Retinal pigment epithelial cell (primary cell): ENCODE measurements around the gene TCTA.
"Not testable (repeated sequence)": the region's sequence is repeated elsewhere in the genome, so short reads cannot be mapped to it uniquely, and the experiment has no call there.

Experiments used
- DNase-seq: peaks from one replicate; pipeline ENCODE4 v3.0.0-alpha.2; 2010; ENCODE audit warnings: low read depth
- H3K4me3 ChIP-seq: 2 replicates; pipeline ENCODE4 v1.5.1; 2011; ENCODE audit warnings: mild to moderate bottlenecking, low read length, control low read depth, moderate library complexity
- TF ChIP-seq, protein P1 (sequence below): conservative IDR thresholded peaks from 2 replicates; pipeline ENCODE4 v1.5.1; 2011; ENCODE audit warnings: low read depth, low read length, control low read depth, inconsistent platforms

Gene TCTA

DNA sequence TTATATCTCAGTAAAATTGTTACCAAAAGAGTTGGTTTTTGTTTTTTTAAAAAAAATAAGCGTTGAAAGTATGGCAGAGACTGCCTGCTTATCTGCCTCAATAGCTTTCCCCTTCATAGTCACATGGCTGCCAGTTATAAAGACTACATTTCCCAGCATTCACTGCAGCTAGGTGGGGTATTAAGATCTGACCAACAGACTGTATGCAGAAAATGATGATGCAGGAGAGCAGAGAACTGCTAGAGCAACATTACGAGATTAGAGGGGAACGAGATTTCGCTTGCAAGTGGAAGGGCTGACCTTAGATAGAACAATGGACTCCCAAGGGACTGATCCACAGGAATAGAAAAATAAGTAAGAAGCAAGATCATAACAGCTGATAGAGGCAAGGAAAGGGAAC lies 14.8 kb upstream of the TCTA start:
- no peak for DNase-seq
- TF ChIP-seq, protein P1, sequence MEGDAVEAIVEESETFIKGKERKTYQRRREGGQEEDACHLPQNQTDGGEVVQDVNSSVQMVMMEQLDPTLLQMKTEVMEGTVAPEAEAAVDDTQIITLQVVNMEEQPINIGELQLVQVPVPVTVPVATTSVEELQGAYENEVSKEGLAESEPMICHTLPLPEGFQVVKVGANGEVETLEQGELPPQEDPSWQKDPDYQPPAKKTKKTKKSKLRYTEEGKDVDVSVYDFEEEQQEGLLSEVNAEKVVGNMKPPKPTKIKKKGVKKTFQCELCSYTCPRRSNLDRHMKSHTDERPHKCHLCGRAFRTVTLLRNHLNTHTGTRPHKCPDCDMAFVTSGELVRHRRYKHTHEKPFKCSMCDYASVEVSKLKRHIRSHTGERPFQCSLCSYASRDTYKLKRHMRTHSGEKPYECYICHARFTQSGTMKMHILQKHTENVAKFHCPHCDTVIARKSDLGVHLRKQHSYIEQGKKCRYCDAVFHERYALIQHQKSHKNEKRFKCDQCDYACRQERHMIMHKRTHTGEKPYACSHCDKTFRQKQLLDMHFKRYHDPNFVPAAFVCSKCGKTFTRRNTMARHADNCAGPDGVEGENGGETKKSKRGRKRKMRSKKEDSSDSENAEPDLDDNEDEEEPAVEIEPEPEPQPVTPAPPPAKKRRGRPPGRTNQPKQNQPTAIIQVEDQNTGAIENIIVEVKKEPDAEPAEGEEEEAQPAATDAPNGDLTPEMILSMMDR = no peak
- H3K4me3 ChIP-seq = no peak overlapping the region

DNA sequence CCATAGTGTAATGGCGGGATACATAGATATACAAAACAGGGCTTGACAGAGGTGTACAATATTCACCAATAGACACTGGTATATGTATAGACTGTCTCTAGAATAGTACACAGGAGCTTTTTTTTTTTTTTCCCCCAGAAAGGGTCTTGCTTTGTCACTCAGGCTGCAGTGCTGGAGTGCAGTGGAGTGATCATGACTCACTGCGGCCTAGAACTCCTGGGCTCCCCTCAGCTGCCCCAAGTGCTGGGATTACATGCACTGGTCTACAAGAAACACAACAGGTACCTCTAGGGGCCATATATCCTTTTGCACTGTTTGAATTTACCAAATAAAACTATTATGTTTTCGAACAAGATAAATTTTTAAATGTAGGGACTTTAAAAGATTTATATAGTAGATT lies 12.8 kb upstream of the TCTA start:
- TF ChIP-seq, protein P1 = no peak
- DNase-seq = no peak

DNA sequence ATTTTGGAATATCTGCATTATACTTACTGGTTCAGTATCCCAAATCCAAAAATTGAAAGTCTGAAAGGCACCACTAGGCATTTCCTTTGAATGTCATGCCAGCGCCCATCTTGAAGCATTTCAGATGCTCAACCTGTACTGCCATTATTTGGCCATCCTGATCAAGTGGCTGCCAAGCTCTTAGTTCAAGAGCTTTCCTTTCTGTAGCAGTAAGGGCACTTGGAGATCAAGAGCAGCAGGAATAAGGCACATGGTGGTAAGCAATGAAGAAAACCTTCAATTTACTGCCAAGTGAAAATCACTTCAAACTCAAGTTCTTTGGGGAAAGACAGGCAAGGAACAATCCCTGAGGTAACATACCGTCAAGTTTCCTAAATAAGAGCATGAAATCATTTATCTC lies 10.5 kb upstream of the TCTA start:
- TF ChIP-seq, protein P1 = no peak
- H3K4me3 ChIP-seq = no peak overlapping the region
- no peak for DNase-seq

More for the DNA sequence above, 12.8 kb upstream of the TCTA start:
- H3K4me3 ChIP-seq = no peak overlapping the region

DNA sequence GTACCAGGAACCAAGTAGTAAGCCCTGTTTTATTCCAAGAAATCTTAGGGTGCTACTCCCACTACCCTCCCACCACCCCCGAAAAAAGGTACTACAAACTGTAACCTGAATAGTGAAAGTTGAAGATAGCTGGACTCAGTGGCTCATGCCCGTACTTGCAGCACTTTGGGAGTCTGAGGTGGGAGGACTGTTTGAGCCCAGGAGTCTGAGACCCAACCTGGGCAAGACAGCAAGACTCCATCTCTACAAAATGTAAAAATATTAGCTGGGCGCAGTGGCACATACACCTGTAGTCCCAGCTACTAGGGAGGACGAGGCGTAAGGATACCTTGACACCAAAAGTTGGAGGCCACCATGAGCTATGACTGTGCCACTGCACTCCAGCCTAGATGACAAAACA lies 8.3 kb upstream of the TCTA start:
- TF ChIP-seq, protein P1 = no peak
- H3K4me3 ChIP-seq = no peak overlapping the region
- no peak for DNase-seq

DNA sequence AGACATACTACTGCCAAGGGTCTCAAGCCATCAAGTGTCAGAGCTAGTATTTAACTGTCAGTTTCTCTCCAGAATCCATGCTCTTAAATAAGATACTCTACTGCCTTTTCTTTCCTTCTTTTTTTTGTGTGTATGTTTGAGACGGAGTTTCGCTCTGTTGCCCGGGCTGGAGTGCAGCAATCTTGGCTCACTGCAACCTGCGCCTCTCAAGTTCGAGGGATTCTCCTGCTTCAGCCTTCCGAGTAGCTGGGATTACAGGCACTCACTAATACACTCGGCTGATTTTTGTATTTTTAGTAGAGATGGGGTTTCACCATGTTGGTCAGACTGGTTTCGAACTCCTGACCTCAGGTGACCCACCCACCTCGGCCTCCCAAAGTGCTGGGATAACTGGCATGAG lies 6.7 kb upstream of the TCTA start:
- not testable (repeated sequence) for H3K4me3 ChIP-seq, DNase-seq

DNA sequence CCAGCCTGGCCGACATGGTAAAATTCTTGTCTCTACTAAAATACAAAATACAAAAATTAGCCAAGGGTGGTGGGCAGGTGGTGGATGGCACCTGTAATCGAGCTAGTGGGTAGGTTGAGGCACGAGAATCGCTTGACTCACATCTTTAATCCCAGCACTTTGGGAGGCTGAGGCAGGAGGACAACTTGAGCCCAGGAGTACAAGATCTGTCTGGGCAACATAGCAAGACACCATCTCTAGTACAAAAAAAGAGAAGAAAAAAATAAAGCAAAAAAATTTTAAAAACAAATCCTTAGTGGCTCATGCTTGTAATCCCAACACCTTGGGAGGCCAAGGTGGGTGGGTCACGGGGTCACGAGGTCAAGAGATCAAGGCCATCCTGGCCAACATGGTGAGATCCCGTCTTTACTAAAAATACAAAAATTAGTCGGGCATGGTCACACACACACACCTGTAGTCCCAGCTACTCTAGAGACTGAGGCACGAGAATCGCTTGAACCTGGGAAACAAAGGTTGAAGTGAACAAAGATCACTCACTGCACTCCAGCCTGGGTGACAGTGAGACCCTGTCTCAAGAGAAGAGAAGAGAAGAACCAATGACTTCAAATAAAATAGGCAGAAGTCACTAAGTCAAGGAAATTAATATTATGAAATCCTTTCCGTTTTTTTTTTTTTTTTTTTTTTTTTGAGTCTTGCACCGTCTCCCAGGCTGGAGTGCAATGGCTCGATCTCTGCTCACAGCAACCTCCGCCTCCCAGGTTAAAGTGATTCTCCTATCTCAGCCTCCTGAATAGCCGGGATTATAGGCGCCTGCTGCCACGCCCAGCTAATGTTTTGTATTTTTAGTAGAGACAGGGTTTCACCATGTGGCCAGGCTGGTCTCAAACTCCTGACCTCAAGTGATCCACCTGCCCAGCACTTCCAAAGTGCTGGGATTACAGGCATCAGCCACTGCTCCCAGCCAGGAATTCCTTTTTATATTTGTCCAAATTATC lies 5.4 kb upstream of the TCTA start:
- no peak overlapping the region for H3K4me3 ChIP-seq
- TF ChIP-seq, protein P1 = no peak
- DNase-seq = no peak

DNA sequence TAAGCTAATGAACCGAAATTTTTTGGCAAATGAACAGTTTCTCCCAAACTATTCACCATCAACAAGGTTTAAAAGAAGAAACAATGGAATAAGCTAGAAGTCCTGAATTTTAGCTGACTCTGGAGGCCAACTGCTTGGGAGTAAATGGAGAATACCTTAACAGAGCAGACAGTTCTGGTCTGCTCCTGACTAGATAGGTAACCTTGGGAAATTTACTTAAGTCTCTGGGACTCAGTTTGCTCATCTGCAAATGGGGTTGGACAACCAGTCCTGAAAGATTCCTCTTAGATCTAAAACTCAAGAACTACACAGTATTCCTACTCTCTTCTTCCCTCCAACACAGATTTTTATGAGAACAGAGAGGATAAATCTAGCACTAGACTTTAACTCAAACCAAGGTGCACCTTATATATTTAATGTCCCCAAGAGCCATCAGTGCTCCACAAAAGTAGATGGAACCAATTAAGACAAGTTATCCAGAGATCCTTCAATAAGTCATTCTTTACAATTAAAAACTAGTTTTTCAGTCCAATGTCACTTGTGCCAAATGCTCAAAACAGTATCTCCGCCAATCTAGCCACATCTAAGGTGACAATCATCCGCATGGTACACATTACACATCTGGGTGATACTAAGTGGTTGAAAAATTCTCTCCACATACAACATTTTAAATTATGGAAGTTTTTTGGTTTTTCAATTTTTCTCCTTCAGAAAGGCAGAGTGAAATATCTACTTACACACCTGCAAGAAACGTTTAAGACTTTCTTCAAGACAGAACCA lies 2.0 kb upstream of the TCTA start:
- TF ChIP-seq, protein P1 = no peak
- DNase-seq = no peak
- H3K4me3 ChIP-seq = peak overlapping the region; percentile 77
